SK-N-MC (cell line): Measurements from ENCODE around the gene SFXN2.
"Not testable (repeated sequence)": the region's sequence is repeated elsewhere in the genome, so short reads cannot be mapped to it uniquely, and the experiment has no call there.

Source experiments
- DNase-seq: peaks from one replicate; pipeline ENCODE4 v3.0.0-alpha.2; 2011; ENCODE audit warnings: low read depth, low spot score
- H3K27ac ChIP-seq: fragments of 200-600 bp; sonication (generic); 2 replicates; pipeline ENCODE4 v1.5.1; 2016; ENCODE audit warnings: mixed run types
- H3K36me3 ChIP-seq: fragments of 200-600 bp; sonication (generic); 2 replicates; pipeline ENCODE4 v1.6.1; 2017; ENCODE audit warnings: antibody characterized with exemption, low read length, mixed read lengths; ENCODE audit not compliant: insufficient read depth
- H3K4me3 ChIP-seq: fragments of 200-600 bp; sonication (generic); 2 replicates; pipeline ENCODE4 v1.5.1; 2016
- H3K9ac ChIP-seq: fragments of 200-600 bp; sonication (generic); 2 replicates; pipeline ENCODE4 v1.8.0; 2017; ENCODE audit warnings: mixed run types, mixed read lengths; ENCODE audit not compliant: insufficient read length
- H3K9me3 ChIP-seq: fragments of 200-600 bp; sonication (generic); 2 replicates; pipeline ENCODE4 v1.6.1; 2017; ENCODE audit warnings: low read depth, mild to moderate bottlenecking, antibody characterized with exemption, low read length, moderate library complexity, mixed read lengths
- EZH2 ChIP-seq: fragments of 200-600 bp; sonication (generic); IDR thresholded peaks from one replicate; pipeline ENCODE4 v1.6.1; 2017; ENCODE audit warnings: antibody characterized with exemption
- FOXP2 ChIP-seq: optimal IDR thresholded peaks from 2 replicates; pipeline ENCODE3; 2011; ENCODE audit warnings: mild to moderate bottlenecking, moderate library complexity; ENCODE audit not compliant: insufficient read depth; ENCODE audit errors: extremely low read length, control extremely low read depth
- POLR2AphosphoS5 ChIP-seq: IDR thresholded peaks from 2 replicates; pipeline ENCODE4 v1.6.1; 2012; ENCODE audit warnings: mild to moderate bottlenecking, low read depth, low read length, borderline replicate concordance

Gene SFXN2

GRCh38 chr10:102714621-102715455, at the start of gene SFXN2:
SFXN2 (plus strand) TSS chr10:102714636; CDS start chr10:102726637, 12,001 bp downstream.
- no peak within 1 kb of the TSS for H3K27ac ChIP-seq
- H3K4me3 ChIP-seq: peak within 1 kb of the TSS; percentile 82
- no peak for DNase-seq
- H3K9ac ChIP-seq: peak within 1 kb of the TSS; percentile 73
- H3K9me3 ChIP-seq: no peaks in the 10 kb centered on the region
- TF ChIP-seq FOXP2 (no peak), POLR2AphosphoS5 (peak; percentile 68; the same call in 1 of the 2 replicates), EZH2 (no peak)
- H3K36me3 ChIP-seq: no peaks in the 10 kb centered on the region

GRCh38 chr10:102665904-102666509, 48.4 kb upstream of the SFXN2 start:
- no peak overlapping the region for H3K9ac ChIP-seq
- H3K27ac ChIP-seq: no peak overlapping the region
- no peaks in the 10 kb centered on the region for H3K36me3 ChIP-seq
- DNase-seq: no peak
- TF ChIP-seq POLR2AphosphoS5: no peak
- TF ChIP-seq EZH2: no peak
- no peak for TF ChIP-seq FOXP2
- H3K4me3 ChIP-seq: no peak overlapping the region
- H3K9me3 ChIP-seq: no peaks in the 10 kb centered on the region

- not testable (repeated sequence) for H3K4me3 ChIP-seq, H3K9ac ChIP-seq, H3K36me3 ChIP-seq, DNase-seq, H3K9me3 ChIP-seq, H3K27ac ChIP-seq
Measured at GRCh38 chr10:102667411-102667810, 47.0 kb upstream of the SFXN2 start.

- Histone ChIP-seq H3K9me3 (no peaks in the 10 kb centered on the region), H3K4me3 (no peak overlapping the region), H3K27ac (no peak overlapping the region), H3K9ac (no peak overlapping the region), H3K36me3 (no peaks in the 10 kb centered on the region)
- DNase-seq: no peak
- TF ChIP-seq FOXP2: no peak
- TF ChIP-seq EZH2: no peak
- TF ChIP-seq POLR2AphosphoS5: no peak
Measured at GRCh38 chr10:102668326-102669107, 45.9 kb upstream of the SFXN2 start.

- no peaks in the 10 kb centered on the region for H3K36me3 ChIP-seq
- no peak for DNase-seq
- H3K4me3 ChIP-seq: no peak overlapping the region
- H3K27ac ChIP-seq: no peak overlapping the region
- no peak for TF ChIP-seq FOXP2
- no peak for TF ChIP-seq POLR2AphosphoS5
- TF ChIP-seq EZH2: no peak
- H3K9me3 ChIP-seq: no peaks in the 10 kb centered on the region
- no peak overlapping the region for H3K9ac ChIP-seq
Measured at GRCh38 chr10:102669206-102670064, 45.0 kb upstream of the SFXN2 start.

- Histone ChIP-seq H3K36me3 (no peaks in the 10 kb centered on the region), H3K27ac (no peak overlapping the region), H3K9ac (no peak overlapping the region), H3K9me3 (no peaks in the 10 kb centered on the region), H3K4me3 (no peak overlapping the region)
- no peak for TF ChIP-seq FOXP2
- no peak for TF ChIP-seq EZH2
- no peak for TF ChIP-seq POLR2AphosphoS5
- no peak for DNase-seq
Measured at GRCh38 chr10:102670065-102670670, 44.3 kb upstream of the SFXN2 start.

- no peaks in the 10 kb centered on the region for H3K36me3 ChIP-seq
- DNase-seq: no peak
- H3K9ac ChIP-seq: no peak overlapping the region
- no peak overlapping the region for H3K4me3 ChIP-seq
- no peaks in the 10 kb centered on the region for H3K9me3 ChIP-seq
- no peak overlapping the region for H3K27ac ChIP-seq
- TF ChIP-seq FOXP2: no peak
- TF ChIP-seq EZH2: no peak
- TF ChIP-seq POLR2AphosphoS5: no peak
Measured at GRCh38 chr10:102670871-102671434, 43.5 kb upstream of the SFXN2 start.
